H7 (cell line): ENCODE data around the gene SMIM10. TPM values are rescaled to one million over a fixed set of nuclear protein-coding genes. Genes with fewer than 3 reads are reported as not detected.
"Not testable (repeated sequence)": the region's sequence is repeated elsewhere in the genome, so short reads cannot be mapped to it uniquely, and the experiment has no call there.

Experiments
- DNase-seq: peaks from one replicate; pipeline ENCODE4 v3.0.0; 2012
- H3K27me3 ChIP-seq: 2 replicates; pipeline ENCODE4 v1.6.0; 2011; ENCODE audit warnings: mild to moderate bottlenecking, low read length; ENCODE audit not compliant: control insufficient read depth, insufficient read depth
- H3K36me3 ChIP-seq: replicated peaks from 2 replicates; pipeline ENCODE4 v1.5.1; 2011; ENCODE audit warnings: low read length; ENCODE audit not compliant: control insufficient read depth, insufficient read depth
- H3K4me3 ChIP-seq: 2 replicates; pipeline ENCODE4 v1.5.1; 2011; ENCODE audit warnings: low read depth, mild to moderate bottlenecking, control low read depth, low read length, moderate library complexity; ENCODE audit not compliant: insufficient read depth
- total RNA-seq: library from RNA; depleted of rRNA; stranded (reverse); fragments of >200 nt; shearing (Covaris generic); gene quantifications from 2 replicates; pipeline ENCODE4 v1.2.3, GENCODE V29; 2014

SMIM10 gene
- total RNA-seq, 1 experiment from 2014 or later = 3.0 TPM

DNA sequence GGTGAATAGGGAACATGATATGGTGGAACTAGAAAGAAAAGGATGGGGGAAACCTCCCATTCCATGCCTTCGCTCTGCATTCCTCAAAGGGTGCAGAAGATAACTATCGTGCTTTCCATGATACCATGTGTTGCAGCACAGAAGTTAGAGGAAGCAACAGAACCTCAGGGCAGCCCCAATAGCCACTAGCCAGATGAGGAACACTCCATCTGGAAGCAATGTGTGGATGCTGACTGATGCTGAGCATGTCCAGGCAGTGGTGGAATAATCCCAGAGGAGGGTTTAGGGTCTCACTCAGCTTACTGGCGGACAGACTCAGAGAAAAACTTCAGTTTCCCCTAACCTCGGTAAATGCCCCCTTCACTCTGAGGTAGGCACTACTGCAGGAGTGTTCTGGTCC is 7.5 kb downstream of the SMIM10 start:
- no peak overlapping the region for H3K4me3 ChIP-seq
- H3K27me3 ChIP-seq = no peaks in the 10 kb centered on the region
- no peaks in the 10 kb centered on the region for H3K36me3 ChIP-seq
- DNase-seq = no peak

DNA sequence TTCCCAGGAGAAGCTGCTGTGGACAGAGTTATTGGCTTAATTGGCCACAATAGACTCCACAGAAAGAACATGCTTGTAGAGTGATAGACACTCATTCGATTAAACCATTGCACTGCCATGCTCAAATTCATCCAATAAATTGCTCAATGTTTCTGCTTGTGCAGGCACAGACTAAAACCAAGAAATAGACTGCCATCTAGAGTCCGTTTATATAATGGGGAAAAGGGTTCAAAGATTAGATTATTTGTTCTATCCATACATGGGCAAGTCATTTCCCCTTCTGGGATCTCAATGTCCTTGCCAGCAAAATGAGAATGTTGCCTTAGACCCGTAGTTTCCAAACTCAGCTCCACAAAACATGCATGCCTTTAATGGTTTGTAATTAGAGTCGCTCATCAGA is 8.7 kb downstream of the SMIM10 start:
- H3K27me3 ChIP-seq = no peaks in the 10 kb centered on the region

DNA sequence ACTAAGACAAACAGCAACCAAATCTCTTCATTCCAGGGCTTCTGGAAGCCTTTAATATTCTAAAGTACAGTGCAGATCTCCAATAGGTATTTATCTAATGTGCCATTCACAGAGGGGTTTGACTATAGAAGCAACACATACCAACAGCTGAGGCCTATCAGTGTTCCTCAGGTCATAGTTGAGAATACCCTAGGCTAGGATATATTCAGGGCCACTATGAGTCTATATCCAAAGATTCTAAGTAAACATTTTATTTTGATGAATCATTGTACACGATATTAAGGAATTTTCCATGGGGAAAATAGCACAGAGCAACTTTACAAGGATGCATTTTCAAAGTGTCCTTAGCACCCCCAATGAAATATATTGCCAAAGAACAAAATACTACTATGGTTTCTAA is 9.7 kb downstream of the SMIM10 start:
- DNase-seq = no peak
- Histone ChIP-seq H3K27me3 (no peaks in the 10 kb centered on the region), H3K36me3 (no peaks in the 10 kb centered on the region), H3K4me3 (no peak overlapping the region)

More for the DNA sequence above, 8.7 kb downstream of the SMIM10 start:
- Histone ChIP-seq H3K4me3 (no peak overlapping the region), H3K36me3 (no peaks in the 10 kb centered on the region)
- peak; percentile 49 for DNase-seq

DNA sequence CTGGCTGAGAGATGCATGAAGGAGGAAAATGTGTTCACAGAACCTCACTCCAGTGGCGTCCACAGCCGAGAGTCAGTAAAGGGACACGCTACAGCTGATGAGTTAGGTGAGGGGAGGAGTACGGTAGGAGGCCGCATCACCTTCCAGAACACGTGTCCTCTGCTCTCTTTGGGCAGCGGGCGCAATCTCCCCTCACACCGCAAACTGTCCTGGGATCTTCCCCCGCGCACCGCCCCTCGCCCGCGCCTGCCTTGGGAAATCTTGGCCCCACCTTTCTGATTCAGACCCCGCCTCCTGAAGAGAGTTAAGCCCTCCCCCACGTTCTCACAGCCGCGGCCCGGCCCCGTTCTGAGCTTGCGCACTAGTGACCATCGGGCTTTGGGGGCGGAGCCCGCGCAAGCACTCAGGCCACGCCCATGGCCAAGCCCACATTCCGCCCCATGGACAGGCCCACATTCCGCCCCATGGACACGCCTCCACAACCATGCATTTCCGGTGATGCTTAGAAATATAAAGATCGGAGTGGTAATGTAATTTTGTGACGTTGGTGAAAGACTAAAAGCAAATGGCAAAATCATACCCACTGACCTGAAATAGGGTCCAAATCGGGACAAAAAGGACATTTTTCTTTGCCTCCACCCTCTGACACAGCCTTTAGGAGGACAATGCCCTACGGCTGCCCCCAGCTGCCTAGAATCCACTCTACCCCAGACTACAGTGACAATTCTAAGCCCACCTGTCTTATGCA is 13.3 kb downstream of the SMIM10 start:
- peak; percentile 96 for DNase-seq
- Histone ChIP-seq H3K36me3 (no peaks in the 10 kb centered on the region), H3K27me3 (no peaks in the 10 kb centered on the region), H3K4me3 (peak overlapping the region; percentile 54)

DNA sequence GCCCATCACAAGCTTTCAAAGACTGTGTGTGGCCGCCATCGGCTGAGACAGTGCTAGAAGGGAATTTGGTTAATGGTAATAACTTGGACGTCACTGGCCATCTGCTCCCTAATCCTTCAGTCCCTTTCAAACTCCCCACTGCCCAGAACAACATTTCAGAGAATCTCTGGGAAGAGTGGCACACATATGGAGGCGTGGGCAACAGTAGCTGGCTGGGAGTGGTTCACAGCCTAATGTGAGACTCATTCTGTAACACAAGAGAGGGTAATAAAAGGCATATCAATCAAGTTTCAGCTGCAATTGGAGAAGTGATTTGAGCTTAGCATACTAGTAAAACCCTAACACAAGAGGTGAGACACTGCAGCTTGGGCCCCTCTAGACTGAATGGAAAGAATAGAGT is 15.4 kb downstream of the SMIM10 start:
- Histone ChIP-seq H3K4me3 (no peak overlapping the region), H3K36me3 (no peaks in the 10 kb centered on the region), H3K27me3 (no peaks in the 10 kb centered on the region)
- no peak for DNase-seq

DNA sequence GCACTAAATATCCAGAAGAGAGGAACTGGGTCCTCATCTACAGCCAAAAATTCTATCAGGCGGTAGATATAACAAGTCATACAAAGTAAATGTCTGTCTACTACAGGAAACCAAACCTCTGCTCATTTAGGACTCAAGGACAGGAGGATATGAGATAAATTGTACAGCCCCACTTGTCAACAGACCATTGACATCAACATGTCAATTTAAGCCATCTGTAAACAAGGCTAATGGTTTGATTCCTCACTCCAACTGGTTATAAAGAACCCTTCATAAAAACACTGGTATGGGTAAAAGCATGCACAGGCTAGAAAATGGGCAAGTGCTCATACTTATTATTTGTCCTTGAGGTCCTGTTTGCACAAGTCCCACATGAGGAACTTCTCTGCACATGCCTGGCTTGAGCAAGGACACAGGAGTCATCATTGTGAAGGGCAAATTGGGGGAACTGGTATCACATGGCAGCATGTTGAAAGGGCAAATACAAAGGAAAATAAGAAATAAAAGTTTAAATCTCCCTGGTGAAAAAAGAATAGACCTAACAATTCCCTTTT is 18.3 kb downstream of the SMIM10 start:
- DNase-seq = no peak
- no peak overlapping the region for H3K4me3 ChIP-seq
- no peaks in the 10 kb centered on the region for H3K27me3 ChIP-seq
- H3K36me3 ChIP-seq = no peaks in the 10 kb centered on the region

DNA sequence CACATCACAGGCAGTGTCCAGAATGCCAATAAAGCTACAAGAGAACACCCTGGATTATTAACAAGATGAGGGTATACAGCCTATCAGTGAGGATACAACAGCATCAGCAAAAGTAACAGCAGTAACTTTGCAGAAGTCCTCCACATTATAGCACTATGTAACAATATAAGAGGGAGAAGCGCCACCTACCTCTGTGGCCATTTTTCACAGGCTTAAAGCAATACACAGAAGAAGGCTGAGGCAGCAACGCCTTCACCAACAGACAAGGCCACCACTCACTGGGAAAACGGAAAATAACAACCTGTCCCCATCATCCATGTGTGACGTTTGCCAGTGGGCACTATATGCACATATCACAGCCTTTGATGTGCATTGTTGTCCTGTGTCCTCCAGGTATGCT is 19.0 kb downstream of the SMIM10 start:
- DNase-seq = no peak
- H3K36me3 ChIP-seq = no peaks in the 10 kb centered on the region
- no peak overlapping the region for H3K4me3 ChIP-seq
- no peaks in the 10 kb centered on the region for H3K27me3 ChIP-seq

DNA sequence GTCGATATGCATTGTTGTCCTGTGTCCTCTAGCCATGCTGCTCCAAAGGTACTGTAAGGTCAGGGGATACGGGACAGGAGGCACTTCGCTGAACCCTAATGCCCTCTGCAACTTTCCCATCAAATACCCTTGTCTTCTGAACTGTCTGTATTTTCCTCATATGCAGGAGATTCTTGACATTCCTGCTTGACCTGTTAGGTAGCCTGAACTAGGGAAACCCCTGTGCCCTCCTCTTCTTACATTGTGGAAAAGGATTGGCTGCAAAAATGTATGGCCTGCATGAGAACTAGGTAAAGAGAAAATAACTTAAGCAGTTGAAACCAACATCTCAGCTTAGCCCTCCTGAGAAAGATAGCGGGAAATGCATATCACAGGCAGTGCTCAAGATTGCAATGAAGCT is 20.1 kb downstream of the SMIM10 start:
- no peaks in the 10 kb centered on the region for H3K36me3 ChIP-seq
- no peak for DNase-seq
- H3K4me3 ChIP-seq = no peak overlapping the region
- H3K27me3 ChIP-seq = no peaks in the 10 kb centered on the region

DNA sequence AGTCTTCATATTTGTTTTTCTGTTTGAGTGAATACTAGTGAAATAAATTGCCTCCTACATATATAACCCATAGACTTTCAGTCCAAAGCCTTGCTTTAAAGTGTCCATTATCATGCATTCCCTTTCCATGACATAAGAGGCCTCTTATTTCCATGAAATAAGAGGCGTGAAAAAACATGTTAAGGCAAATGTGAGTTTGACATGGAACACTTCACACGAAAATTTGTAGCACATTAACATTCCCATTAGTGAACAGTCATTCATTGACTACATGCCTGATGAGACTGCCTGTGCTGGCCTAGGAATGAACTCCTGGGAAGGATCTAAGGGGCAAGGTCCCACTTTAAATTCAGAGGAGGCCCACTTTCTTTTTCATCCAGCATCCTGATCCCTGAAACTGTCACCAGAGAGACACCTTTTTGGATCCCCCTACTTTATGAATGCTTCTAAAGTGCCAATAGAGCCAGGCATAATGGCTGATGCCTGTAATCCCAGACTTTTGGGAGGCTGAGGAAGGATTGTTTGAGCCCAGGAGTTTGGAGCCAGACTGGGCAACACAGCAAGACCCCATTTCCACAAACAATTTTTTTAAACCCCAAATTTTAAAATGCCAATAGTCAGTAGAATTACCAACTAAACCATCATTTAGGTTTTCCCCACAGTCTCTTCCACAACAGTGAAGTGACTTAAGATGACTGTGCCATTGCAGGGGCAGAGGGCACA is 24.9 kb downstream of the SMIM10 start:
- H3K27me3 ChIP-seq = no peaks in the 10 kb centered on the region
- no peaks in the 10 kb centered on the region for H3K36me3 ChIP-seq
- no peak for DNase-seq
- no peak overlapping the region for H3K4me3 ChIP-seq

DNA sequence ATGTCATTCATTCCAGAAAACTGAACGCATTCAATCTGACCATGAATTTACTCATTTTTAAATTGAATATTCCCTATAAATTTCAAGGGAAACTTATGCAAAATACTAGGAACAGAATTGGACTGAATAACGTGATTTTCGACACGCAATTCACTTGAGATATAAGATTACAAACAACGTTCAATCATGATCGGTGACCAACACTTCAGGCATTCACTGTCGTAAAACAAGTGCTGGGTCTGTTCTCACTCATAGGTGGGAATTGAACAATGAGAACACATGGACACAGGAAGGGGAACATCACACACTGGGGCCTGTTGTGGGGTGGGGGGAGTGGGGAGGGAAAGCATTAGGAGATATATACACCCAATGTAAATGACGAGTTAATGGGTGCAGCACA is 29.1 kb downstream of the SMIM10 start:
- not testable (repeated sequence) for DNase-seq, H3K27me3 ChIP-seq, H3K36me3 ChIP-seq, H3K4me3 ChIP-seq

DNA sequence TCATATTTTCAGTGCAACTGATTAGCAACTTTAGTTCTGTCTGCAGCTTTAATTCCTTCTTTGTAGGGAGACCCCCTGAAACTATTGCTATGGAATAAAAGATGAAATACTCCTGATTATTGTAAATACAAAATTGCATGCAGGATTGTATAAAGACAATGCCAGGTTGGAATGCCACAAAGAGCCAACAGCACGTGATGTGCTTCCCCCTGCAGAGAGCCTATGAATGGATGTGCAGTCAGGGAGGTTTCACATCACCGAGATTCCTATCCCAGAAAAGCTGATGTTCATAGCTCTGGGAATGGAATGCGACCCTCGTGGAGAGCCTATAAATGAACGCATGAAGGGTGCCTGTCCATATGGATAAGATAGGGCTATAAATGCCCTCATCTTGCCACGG is 33.0 kb downstream of the SMIM10 start:
- H3K4me3 ChIP-seq, DNase-seq, H3K27me3 ChIP-seq, H3K36me3 ChIP-seq: not testable (repeated sequence)

DNA sequence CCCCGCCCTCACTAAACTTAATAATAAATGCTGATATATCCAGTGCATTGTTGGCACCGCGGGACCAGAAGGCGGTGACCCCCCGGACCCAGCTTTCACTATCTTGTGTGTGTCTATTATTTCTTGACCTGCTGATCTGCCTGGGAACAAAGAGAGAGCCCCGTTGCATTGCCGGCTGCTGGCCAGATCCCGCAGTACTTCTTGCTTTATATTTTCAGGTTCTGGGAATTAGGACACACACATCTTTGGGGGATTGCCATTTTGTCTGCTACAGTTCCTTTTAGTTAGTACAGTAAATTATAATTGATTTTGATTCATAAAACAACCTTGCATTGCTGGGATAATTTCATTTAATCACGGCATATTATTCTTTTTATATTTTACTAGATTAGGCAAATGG is 33.7 kb downstream of the SMIM10 start:
- Histone ChIP-seq H3K36me3 (no peaks in the 10 kb centered on the region), H3K27me3 (no peaks in the 10 kb centered on the region), H3K4me3 (no peak overlapping the region)
- no peak for DNase-seq

DNA sequence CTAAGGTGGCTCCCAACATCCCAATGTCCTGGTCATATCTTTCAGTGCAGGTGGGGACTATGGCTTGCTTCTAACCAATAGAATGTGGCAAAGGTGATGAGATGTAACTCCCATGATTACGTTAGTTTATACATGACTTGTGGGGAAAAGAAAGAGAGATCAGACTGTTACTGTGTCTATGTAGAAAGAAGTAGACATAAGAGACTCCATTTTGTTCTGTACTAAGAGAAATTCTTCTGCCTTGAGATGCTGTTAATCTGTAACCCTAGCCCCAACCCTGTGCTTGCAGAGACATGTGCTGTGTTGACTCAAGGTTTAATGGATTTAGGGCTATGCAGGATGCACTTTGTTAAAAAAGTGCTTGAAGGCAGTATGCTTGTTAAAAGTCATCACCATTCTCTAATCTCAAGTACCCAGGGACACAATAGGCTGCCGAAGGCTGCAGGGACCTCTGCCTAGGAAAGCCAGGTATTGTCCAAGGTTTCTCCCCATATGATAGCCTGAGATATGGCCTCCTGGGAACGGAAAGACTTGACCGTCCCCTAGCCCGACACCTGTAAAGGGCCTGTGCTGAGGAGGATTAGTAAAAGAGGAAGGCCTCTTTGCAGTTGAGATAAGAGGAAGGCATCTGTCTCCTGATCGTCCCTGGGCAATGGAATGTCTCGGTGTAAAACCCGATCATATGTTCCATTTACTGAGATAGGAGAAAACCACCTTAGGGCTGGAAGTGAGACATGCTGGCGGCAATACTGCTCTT is 39.6 kb downstream of the SMIM10 start:
- not testable (repeated sequence) for H3K4me3 ChIP-seq, H3K36me3 ChIP-seq, H3K27me3 ChIP-seq, DNase-seq

DNA sequence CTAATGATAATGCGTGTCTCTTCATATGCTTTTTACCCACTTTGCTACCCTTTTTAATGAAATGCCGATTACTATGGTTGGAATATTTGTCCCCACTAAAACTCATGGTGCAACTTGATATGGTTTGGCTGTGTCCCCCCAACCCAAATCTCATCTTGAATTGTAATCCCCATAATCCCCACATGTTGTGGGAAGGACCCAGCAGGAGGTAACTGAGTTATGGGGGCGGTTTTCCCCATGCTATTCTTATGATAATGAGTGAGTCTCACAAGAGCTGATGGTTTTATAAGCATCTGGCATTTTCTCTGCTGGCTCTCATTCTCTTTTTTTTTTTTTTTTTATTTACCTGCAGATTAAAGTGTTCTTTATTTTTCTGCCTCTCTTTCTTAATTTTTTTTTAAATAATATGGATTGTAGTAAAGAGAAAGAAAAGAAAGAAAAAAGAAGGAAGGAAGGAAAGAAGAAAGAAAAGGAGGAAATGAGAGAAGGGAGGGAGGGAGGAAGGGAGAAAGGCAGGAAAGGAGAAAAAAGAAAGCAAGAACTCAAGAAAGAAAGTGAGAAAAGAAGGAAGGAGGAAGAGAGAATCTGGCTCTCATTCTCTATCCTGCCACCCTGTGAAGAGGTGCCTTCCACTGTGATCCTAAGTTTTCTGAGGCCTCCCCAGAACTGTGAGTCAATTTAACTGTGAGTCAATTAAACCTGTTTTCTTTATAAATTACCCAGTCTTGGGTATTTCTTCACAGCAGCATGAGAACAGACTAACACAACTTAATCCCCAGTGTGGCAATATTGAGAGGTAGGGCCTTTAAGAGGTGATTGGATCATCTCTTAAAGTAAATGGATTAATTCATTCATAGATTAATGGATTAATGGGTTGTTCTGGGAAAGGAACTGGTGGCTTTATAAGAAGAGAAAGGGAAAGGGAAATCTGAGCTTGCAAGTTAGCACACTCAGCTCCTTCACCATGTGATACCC is 50.6 kb downstream of the SMIM10 start:
- not testable (repeated sequence) for H3K36me3 ChIP-seq, H3K4me3 ChIP-seq, DNase-seq, H3K27me3 ChIP-seq
